G401.6 (cell line): ENCODE results near the gene UQCC3.
"Not testable (repeated sequence)": the region's sequence is repeated elsewhere in the genome, so short reads cannot be mapped to it uniquely, and the experiment has no call there.

Source experiments
- FAIRE-seq: peaks from 2 replicates; lab custom pipeline; 2012; peaks lifted over from hg19 to GRCh38; lab: Jason Lieb, UNC

Gene UQCC3

DNA sequence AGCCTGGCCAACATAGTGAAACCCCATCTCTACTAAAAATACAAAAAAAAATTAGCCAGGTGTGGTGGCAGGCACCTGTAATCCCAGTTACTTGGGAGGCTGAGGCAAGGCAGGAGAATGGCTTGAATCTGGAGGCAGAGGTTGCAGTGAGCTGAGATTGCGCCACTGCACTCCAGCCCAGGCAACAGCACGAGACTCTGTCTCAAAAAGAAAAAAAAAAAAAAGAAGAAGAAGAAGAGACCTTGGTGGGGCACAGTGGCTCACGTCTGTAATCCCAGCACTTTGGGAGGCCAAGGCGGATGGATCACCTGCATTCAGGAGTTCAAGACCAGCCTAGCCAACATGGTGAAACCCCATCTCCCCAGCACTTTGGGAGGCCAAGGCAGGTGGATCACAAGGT lies 32.4 kb downstream of the UQCC3 start:
- FAIRE-seq: not testable (repeated sequence)

DNA sequence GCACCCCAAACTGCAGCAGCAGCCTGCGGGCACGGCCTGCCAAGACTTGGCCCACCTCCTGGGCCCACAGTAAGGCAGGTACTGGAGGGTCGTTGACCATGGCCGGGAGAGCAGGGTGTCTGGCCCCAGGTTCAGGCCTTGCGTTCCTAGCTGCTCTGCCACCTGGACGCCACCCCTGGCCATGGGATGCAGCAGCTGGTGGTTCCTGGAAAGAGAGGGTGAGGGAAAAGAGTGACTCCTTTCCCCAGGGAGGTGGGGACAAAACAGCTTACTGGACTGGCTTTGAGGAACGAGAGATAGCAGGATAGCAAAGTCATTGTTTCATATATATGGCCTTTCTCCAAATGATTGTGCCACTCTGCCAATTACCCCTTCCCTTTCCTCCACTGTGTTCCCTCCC lies 33.9 kb downstream of the UQCC3 start:
- FAIRE-seq: no peak

DNA sequence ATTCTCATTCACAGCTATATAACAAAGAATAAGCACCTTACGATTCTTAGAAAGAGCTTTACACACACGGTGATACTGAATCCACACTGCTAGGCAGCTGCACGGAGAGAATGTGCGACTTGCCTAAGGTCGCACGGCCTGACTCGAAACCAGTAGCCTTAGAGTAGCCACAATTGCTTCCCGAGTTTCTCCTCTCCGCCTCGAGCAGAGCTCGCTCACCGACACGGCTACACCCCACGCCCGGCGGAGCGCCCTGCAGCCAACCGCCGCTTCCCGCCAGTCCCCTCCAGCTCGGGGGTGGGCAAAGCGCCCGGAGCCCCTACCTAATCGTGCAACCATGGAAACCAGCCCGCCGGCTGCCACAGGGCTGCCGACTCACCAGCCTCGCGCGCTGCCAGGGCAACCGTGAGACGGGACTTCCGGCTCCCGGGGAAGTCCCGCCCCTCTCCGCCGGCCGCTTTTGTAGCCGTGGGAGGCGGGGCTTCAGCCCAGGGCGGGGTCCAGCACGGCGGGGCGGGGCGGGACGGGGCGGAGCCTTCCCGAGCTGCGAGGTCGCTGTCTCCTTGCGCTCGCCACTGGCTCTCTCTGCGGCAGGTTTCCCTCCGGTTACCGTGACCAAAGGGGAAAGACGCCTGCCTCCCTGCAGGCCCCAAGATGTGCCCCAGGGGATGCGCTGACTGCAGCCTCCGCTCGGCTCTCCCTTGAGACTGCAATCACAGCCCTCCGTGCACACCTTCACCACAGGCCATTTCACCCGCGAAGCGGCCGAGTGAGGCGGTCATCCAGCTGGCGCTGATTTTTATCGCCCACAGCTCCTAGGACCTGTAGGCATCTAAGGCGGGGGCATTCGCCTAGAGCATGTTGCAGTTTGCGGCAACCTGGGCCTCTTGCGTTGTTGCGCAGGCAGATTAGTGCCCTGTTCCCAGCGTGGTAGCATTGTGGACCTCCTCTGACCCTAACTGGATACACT lies 34.7 kb downstream of the UQCC3 start:
- FAIRE-seq: peak; percentile 57

DNA sequence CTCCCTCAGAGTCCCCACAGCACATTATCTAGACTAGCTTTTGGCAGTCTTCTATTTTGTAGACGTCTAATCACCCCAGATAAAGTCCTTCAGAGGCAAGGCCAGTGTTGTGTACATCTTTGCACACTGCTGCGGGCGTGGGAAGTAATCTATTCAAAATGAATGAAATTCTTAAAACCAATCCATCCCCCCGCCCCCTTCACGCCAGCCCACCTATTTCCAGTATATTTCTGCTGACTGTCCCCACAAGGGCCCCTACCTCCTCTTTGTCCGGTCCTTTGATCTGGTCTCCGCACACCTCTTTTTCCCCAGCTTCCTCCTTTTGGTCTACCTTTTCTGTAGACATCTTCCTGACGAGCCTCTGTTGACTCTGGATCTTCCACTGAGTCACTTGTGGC lies 35.4 kb downstream of the UQCC3 start:
- no peak for FAIRE-seq

DNA sequence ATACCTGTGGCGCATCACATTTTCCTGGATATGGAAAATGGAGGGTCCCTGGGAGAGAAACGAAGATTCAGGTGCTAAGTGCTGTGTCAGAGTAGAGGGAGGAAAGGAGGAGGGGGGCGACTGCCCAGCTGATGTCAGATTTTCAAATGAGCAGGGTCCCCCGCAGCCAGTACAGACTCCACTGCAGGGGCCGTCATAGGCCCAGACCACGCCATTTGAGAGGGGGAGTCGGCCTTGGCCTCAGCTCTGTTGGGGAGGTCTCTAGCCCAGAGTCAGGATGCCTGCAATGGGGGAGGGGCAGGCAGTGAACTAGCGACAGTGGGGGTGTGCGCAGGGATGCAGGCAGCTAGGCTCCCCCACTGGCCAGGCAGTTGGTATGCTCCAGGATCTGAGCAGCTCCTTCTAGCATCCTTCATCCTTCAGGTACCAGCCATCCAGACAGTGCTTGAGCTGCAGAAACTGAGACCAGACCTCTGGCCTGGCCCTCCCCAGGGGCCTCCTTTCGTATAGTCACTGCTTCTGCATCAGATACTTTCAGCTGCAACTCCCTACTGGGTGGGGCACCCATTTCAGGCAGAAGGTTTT lies 35.9 kb downstream of the UQCC3 start, which contains the start of the genes BSCL2 and GNG3:
Gene BSCL2 (minus strand): TSS at position 148 of the 585 bp plus-strand sequence. CDS start 229 bp downstream, outside the sequence.
Gene GNG3 (plus strand): TSS at position 400 of the 585 bp plus-strand sequence. CDS start 620 bp downstream, outside the sequence.
- FAIRE-seq: no peak

DNA sequence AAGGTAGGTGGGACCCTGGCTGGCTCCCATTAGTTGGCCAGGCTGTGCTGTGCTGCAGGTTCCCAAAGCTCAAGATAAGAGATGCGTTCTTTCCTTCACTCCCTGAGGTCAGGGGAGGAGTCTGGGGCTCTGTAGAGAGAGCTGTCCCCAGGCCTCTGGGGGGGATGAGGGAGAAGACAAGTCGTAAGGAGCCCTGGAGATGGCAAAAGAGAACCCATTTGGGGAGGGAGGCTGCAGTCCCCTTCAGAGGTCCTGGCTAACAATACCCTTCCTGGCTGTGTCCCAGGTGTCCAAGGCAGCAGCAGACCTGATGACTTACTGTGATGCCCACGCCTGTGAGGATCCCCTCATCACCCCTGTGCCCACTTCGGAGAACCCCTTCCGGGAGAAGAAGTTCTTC lies 36.9 kb downstream of the UQCC3 start:
- no peak for FAIRE-seq

DNA sequence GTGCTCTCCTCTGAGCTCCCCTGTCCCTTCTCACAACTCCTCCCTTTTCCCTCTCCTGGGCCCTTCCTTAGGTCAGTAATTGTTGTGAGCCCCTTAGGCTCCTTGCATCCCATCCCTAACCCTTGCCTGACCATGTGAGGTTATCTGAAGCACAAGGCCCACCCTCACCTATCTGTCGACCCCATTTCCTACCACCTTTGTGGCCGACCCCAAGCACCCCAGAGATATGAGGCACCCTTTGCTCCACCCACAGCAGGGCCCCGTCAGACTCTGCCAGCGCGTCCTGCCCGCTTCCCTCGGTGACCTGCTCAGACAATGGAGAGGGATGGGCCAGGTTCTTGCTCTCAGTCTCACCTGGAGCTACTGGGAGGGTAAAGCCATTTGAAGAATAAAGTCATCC lies 37.3 kb downstream of the UQCC3 start:
- no peak for FAIRE-seq

DNA sequence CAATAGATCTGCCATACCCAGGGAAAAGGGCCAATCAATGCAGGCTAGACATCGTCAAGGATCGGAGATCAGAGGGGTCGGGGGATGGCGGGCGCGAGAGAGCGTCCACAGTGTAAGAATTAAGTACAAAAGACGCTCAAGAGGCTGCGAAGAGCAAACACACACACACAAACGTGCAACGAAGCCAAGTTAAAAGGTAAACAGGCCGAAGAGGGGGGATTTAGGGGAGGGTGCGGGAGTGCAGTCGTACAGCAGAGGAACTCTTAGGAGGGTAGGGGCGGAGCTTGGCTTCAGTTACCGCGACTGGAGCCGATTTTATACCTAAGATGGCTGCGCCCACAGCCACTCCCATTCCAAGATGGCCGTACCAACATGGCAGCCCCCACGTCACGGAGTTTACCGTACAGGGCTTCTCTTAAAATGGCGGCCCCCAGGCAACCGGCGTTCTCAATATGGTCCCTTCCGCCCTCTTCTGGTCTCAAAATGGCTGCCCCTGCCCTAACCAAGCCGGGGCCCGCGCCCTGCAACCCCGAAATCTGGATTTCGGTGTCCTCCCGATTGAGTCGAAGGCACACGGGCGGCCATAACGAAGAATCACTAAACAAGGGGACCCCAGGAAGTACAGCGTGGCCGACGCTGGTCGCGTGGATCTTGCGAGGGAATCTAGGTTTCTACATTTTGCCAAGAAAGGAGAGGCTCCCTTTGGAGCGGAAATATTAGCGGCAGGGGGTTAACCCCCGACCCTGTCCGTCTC lies 38.0 kb downstream of the UQCC3 start:
- peak; percentile 96 for FAIRE-seq

DNA sequence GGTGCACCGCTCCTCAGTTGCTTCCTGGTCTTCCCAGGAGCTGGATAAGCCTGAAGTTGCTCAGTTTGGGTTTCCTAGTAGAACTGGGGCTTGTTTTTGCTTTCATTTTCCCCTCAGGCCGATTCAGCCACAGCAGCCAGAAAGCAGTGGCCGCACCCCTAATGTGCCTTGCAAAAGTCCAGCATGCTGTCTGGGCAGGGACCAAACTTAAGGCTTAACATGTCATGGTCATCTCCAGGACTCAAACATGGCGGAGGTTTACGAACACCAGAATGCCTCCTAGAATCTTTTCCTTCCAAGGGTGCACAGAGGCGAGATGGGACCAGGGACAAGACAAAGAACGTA lies 38.5 kb downstream of the UQCC3 start:
- FAIRE-seq: no peak

DNA sequence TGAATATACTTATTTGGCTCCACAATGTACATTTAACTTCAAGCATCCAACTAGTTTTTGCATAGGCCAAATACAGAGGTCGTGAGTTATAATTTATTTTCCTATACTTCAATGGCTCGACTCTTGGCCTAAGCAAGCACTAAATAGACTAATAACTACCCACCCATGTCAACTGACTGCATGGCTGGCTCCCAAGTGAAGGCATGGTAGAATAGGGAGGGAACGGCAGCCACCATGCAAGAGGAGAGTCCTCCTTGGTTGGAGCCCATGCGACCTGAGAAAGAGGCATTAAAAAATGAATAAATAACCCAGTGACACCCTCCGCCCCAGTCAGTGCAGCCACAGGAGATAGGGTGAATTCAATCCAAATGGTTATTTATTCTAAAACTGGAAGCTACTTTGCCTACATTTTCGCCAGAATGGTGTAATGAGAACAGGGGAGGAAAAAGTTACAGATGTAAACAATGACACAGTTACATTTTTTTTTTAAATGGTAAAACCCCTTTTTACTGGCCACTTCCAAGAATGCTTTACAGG lies 40.9 kb downstream of the UQCC3 start:
- FAIRE-seq: no peak

DNA sequence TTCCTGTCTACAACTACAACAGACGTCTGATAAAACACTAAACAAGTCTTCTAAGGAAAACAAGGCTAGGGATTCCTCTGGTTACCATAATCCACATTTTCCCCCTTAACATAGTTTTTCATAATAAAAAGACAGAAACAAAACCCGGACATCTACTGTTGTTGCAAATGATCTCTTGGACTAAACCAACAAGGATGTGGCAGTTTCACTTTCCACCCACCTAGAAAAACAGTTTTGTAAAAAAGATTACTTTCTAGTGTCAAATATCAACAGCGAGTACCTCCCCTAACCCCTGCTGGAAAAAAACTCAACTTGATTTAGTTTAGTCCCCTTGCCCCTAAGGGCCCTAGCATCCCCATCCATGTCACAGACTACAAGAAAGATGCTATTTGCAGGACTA lies 41.4 kb downstream of the UQCC3 start:
- no peak for FAIRE-seq

DNA sequence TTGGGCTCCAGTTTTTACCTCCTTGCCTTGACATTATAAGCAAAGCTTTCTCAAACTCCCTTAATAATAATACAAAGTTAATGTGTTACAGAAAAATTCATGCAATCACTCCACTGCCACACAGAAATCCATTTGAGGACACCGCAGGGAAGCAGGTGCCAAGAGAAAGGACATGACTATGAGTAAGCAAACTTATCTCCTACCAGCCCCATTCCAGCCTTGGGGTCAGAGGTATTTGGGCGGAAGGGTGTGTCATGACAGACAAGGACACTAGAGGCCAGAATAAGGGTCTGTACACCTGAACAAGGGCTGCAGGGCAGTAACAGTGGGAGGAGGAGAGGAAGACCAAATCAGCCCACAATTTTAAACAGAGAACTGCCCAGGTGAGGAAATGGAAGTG lies 41.9 kb downstream of the UQCC3 start:
- FAIRE-seq: no peak

DNA sequence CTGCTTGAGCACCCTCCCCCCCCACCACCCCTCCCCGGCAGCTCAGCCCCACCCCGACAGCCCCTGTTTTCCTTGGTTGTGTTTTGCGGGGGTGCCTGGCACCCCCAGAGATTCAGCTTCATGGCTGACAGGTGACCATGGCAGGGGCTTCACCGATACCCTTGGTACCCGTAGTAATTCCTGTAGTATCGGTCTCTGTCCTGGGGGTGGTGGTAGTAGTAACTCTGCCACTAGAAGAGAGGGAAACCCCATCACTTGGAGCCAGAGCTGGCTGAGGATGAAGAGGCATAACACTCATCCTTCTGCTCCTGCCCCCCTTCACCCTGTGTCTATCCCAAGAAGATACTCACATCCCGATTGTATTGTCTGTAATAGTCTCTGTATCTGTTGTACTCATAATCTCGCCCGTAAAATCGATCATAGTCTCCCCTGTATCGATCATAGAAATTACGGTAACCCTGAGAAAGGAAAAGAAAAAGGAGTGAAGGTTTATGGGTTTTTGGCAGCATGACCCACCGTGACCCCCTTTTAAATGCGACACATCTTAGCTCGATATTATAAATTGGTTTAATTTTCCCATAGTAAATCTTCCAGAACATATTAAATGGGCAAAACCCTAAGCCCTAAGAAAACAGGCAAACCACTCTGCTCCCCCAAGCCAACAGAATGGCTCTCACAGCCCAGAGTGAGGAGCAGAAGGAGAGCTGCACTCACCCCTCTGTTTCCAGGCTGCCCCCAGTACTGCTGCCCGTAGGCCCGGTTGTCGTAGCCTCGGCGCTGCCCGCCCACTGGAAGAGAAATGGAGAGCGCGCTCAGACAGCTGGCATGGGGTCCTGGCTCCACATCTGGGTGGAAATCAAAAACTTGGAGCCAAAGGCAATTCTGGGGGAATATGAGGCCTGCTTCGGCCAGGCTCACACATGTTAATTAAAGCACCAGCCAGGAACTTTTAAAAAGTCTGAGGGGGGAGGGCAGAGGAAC lies 44.0 kb downstream of the UQCC3 start:
- FAIRE-seq: no peak

DNA sequence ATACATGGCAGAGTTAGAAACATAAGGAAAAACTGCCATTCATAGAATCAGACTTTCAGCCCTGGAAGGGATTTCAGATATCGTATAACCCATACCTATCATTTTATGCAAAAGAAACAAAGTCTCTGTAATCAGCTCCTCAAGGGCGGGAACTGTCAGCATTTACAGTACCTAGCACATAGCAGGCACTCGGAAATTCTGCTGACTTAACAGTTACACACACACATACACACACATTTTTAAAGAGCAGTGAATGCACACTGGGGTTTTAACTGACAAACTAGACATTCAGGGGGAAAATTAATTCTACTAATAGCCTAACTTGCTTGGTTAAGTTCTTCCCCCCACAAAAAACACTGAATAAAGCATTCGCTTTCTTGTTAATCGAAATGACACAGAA lies 44.7 kb downstream of the UQCC3 start:
- no peak for FAIRE-seq

DNA sequence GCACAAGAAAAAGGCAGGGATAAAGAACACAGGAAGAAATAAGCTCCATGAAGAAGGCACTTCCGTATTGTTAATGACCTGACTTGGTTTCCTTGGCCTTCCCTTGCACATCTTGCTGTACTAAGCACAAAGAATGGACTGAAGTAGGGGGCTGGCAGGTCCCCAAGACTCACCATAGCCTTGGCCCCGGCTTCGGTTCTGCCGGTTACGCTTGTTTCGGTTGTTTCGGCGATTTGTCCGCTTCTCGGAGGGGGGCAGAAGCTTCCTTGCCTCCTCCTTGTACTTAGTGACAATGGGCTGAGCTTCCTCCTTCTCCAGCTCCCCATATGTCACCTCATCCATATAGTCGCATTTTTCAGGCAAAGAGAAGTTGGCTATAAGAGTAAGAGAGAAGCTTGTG lies 45.3 kb downstream of the UQCC3 start:
- no peak for FAIRE-seq

DNA sequence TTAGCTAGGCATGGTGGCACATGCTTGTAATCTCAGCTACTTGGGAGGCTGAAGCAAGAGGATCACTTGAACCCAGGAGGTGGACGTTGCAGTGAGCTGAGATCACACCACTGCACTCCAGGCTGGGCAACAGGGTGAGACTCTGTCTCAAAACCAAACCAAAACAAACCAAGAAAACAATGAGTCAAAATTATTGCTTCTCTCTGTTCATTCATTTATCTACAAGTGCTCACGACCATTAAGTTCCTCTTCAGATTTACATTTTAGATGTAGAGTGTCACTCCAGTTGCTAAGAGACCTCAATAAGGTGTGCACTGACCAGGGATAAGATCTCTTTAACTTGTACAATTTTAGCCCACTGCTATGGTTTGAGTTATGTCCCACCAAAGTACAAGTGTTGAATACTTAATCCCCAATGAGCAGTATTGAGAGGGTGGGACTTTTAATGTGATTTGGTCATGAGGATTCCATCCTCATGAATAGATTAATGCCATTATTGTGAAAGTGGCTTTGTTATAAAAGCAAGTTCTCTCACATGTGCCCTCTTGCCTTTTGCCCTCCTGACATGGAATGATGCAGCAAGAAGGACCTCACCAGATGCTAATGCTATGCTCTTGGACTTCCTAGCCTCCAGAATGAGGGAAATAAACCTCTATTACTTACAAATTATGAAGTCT lies 48.0 kb downstream of the UQCC3 start:
- FAIRE-seq: no peak

DNA sequence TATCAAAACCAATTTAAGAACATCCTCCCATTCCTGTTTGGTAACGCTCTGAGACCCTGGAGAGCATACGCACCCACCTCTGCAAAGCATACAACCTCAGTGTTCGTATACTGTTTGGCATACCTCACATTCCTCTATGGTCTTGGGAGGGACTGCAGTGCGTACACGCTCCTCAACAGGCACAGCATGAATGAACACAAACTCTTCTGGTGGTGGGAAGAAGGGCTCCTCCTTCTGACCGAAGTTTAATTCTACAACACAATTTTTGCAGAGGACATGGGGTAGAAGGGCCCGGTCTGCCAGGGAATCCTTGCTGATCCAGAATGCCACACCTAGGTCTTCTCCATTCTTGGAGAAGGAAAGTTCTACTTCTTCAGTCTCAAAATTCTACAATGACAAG lies 50.5 kb downstream of the UQCC3 start:
- peak; percentile 46 for FAIRE-seq
